SJSA1 (cell line): ENCODE results near the gene AUH. TPM values are rescaled to one million over a fixed set of nuclear protein-coding genes. Genes with fewer than 3 reads are reported as not detected.

Experiments used
- DNase-seq, 2 experiments: peaks; one replicate each; pipeline ENCODE4 v3.0.0-alpha.2; 2015 to 2020; ENCODE audit warnings: low spot score in 2 of 2, low read depth in 1 of 2
- H3K27ac ChIP-seq: fragments of 250-450 bp; sonication (Bioruptor Pico); 2 replicates; pipeline ENCODE4 v1.5.1; 2020; ENCODE audit warnings: mild to moderate bottlenecking, moderate library complexity
- H3K27me3 ChIP-seq: fragments of 250-450 bp; sonication (Bioruptor Pico); replicated peaks from 2 replicates; pipeline ENCODE4 v1.5.1; 2020; ENCODE audit warnings: mild to moderate bottlenecking, moderate library complexity
- H3K36me3 ChIP-seq: fragments of 250-450 bp; sonication (Bioruptor Pico); 2 replicates; pipeline ENCODE4 v1.5.1; 2020; ENCODE audit warnings: mild to moderate bottlenecking
- H3K4me1 ChIP-seq: fragments of 250-450 bp; sonication (Bioruptor Pico); replicated peaks from 2 replicates; pipeline ENCODE4 v1.6.1; 2021; ENCODE audit warnings: mild to moderate bottlenecking
- H3K4me3 ChIP-seq: fragments of 250-450 bp; sonication (Bioruptor Pico); 2 replicates; pipeline ENCODE4 v1.5.1; 2020; ENCODE audit warnings: mild to moderate bottlenecking
- H3K9me3 ChIP-seq: fragments of 250-450 bp; sonication (Bioruptor Pico); replicated peaks from 2 replicates; pipeline ENCODE4 v1.5.1; 2020; ENCODE audit warnings: mild to moderate bottlenecking
- total RNA-seq: library from RNA; depleted of rRNA; stranded (reverse); fragments of >200 nt; shearing (Covaris generic); gene quantifications from 2 replicates; pipeline ENCODE4 v1.2.3, GENCODE V29; 2014

Gene AUH
- total RNA-seq, 1 experiment from 2014 or later, result 15.3 TPM

DNA sequence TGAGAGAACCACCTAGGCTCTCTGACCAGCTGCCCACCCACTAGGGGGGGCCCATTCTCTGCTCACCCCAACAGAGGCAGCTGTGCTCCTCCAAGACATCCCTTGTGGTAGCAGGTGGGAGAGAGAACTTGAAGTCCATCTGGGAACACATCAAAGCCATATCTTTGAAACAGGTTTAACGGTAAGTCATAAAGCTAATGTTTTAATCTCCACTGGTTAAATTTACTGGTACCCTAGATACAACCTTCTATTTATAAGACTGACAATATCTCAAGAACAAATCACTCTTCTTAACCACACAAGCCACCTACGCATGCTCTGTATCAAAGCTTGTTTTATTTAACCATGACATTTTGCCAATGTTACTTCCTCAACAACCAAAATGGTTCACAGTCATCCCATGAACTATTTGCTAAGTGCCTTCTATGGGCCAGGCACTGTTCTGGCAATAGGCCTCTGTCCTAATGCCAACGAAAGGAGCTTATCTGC lies 20.4 kb downstream of the AUH start:
- Histone ChIP-seq H3K4me1 (no peaks in the 10 kb centered on the region), H3K4me3 (no peak overlapping the region), H3K27ac (no peak overlapping the region), H3K36me3 (peaks cover 11% of the 10 kb centered on the region; the same call in 1 of the 2 replicates), H3K27me3 (no peaks in the 10 kb centered on the region), H3K9me3 (no peaks in the 10 kb centered on the region)
- DNase-seq, result no peak

- H3K27ac ChIP-seq, result no peak overlapping the region
- H3K27me3 ChIP-seq, result no peaks in the 10 kb centered on the region
- H3K9me3 ChIP-seq, result no peaks in the 10 kb centered on the region
- no peak for DNase-seq
- no peak overlapping the region for H3K4me3 ChIP-seq
- no peaks in the 10 kb centered on the region for H3K4me1 ChIP-seq
- H3K36me3 ChIP-seq, result peaks cover 11% of the 10 kb centered on the region; the same call in 1 of the 2 replicates
These were observed 21.2 kb downstream of the AUH start for GRCh38 chr9:91340395-91340967.

DNA sequence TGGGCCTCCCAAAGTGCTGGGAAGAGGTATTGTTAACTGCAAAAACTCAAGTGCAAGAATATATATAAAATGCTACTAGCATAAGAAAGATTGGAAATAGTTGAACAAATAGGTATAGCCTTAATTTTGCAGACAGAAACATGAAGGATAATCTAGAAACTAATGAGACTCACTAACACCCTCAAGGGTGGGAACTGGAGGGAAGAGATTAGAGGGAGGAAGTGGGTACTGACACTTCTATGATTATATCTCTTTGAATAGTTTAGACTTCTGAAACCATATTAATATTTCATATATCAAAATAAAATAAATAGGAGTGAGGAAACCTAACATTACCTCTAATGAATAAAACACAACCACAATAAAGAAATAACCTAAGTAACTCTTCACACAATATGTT lies 23.0 kb downstream of the AUH start:
- DNase-seq, result no peak
- no peaks in the 10 kb centered on the region for H3K4me1 ChIP-seq
- no peaks in the 10 kb centered on the region for H3K27me3 ChIP-seq
- no peak overlapping the region for H3K4me3 ChIP-seq
- H3K9me3 ChIP-seq, result no peaks in the 10 kb centered on the region
- H3K27ac ChIP-seq, result no peak overlapping the region
- peaks cover 11% of the 10 kb centered on the region; the same call in 1 of the 2 replicates for H3K36me3 ChIP-seq

GRCh38 chr9:91336786-91337185 lies 24.9 kb downstream of the AUH start:
- no peaks in the 10 kb centered on the region for H3K27me3 ChIP-seq
- H3K36me3 ChIP-seq, result peaks cover 6% of the 10 kb centered on the region; the same call in 1 of the 2 replicates
- H3K9me3 ChIP-seq, result no peaks in the 10 kb centered on the region
- H3K4me1 ChIP-seq, result no peaks in the 10 kb centered on the region
- H3K27ac ChIP-seq, result no peak overlapping the region
- H3K4me3 ChIP-seq, result no peak overlapping the region
- no peak for DNase-seq

- Histone ChIP-seq H3K9me3 (no peaks in the 10 kb centered on the region), H3K4me1 (no peaks in the 10 kb centered on the region), H3K27me3 (no peaks in the 10 kb centered on the region), H3K4me3 (no peak overlapping the region), H3K27ac (no peak overlapping the region), H3K36me3 (no peaks in the 10 kb centered on the region)
- DNase-seq, result peak in 1 of 2 experiments; percentile 2
These were observed 27.7 kb downstream of the AUH start for GRCh38 chr9:91334053-91334452.

- H3K27me3 ChIP-seq, result no peaks in the 10 kb centered on the region
- no peaks in the 10 kb centered on the region for H3K36me3 ChIP-seq
- H3K27ac ChIP-seq, result no peak overlapping the region
- H3K9me3 ChIP-seq, result no peaks in the 10 kb centered on the region
- H3K4me1 ChIP-seq, result no peaks in the 10 kb centered on the region
- H3K4me3 ChIP-seq, result no peak overlapping the region
- no peak for DNase-seq
These were observed 28.2 kb downstream of the AUH start for GRCh38 chr9:91333551-91333950.

DNA sequence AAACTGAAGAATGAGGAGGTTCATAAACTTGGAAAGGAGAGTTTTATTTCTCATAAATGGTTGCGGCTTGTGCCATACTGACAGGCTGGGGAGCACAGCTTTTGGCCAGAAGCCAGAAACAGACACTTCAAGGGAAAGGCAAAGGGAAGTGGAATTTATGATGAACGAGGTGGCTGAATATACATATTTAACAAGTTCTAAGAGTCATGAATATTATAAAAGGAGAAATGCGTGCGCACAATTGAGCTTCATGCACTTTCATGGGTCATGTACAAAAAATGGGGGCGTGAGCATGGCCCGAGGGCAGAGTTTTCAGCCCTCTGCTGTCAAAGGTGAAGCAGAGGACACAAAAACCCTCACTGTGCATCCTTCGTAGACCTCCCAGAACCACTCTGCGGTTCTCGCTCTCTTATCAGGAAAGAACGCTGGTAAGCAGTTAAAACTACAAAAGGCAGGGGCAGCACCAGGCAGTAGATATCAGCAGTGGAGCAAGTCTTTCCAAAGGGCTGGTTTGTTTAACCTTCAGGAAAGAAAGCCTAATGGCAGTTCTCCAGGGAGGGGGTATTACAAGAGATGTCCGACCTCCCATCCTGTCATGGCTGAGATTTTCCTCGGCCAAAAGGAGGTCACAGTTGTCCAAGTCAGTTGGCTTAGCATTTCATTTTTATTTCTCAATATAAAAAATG lies 29.0 kb downstream of the AUH start:
- H3K27ac ChIP-seq, result no peak overlapping the region
- H3K27me3 ChIP-seq, result no peaks in the 10 kb centered on the region
- H3K36me3 ChIP-seq, result no peaks in the 10 kb centered on the region
- H3K9me3 ChIP-seq, result no peaks in the 10 kb centered on the region
- DNase-seq, result no peak
- no peak overlapping the region for H3K4me3 ChIP-seq
- H3K4me1 ChIP-seq, result no peaks in the 10 kb centered on the region

- no peaks in the 10 kb centered on the region for H3K27me3 ChIP-seq
- no peaks in the 10 kb centered on the region for H3K4me1 ChIP-seq
- H3K4me3 ChIP-seq, result no peak overlapping the region
- H3K9me3 ChIP-seq, result no peaks in the 10 kb centered on the region
- no peak for DNase-seq
- no peaks in the 10 kb centered on the region for H3K36me3 ChIP-seq
- no peak overlapping the region for H3K27ac ChIP-seq
These were observed 29.9 kb downstream of the AUH start for GRCh38 chr9:91331849-91332248.

GRCh38 chr9:91328186-91328585 lies 33.5 kb downstream of the AUH start:
- H3K4me3 ChIP-seq, result no peak overlapping the region
- no peaks in the 10 kb centered on the region for H3K36me3 ChIP-seq
- no peak overlapping the region for H3K27ac ChIP-seq
- no peaks in the 10 kb centered on the region for H3K9me3 ChIP-seq
- no peak for DNase-seq
- H3K4me1 ChIP-seq, result no peaks in the 10 kb centered on the region
- no peaks in the 10 kb centered on the region for H3K27me3 ChIP-seq

DNA sequence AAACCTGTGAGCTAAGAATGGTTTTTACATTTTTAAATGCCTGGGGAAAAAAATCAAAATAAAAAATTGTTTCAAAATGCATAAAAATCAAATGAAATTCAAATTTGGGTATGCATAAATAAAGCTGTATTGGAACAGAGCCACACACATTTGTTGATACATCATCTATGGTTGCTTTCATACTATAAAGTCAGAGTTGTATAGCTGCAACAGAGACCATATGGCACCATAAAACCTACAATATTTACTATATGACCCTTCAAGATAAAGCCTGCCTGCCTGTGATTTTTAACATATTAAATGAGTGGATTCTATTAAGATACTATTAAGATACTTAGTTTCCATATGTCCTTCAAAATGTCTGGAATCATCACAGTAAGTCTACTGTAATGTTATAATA lies 40.0 kb downstream of the AUH start:
- Histone ChIP-seq H3K36me3 (no peaks in the 10 kb centered on the region), H3K27ac (0 out of 2 replicates have a peak overlapping the region, but pooled peaks have one; percentile 17), H3K9me3 (no peaks in the 10 kb centered on the region), H3K4me3 (no peak overlapping the region), H3K27me3 (no peaks in the 10 kb centered on the region), H3K4me1 (no peaks in the 10 kb centered on the region)
- no peak for DNase-seq

DNA sequence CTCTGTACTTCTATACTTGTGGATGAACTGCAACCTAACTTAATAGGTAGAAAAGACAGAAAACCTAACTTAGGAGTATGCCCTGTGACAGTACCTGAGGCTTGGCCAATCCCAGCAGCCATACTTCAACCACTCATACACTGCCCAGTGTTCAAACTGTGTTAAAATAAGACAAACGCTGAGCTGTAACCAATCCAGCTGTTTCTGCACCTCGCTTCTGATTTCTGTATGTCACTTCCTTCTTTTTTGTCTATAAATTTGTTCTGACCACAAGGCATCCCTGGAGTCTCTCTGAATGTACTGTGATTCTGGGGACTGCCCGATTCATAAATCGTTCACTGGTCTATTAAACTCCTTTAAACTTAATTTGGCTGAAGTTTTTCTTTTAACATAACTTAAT lies 41.4 kb downstream of the AUH start:
- no peak overlapping the region for H3K4me3 ChIP-seq
- no peaks in the 10 kb centered on the region for H3K36me3 ChIP-seq
- no peaks in the 10 kb centered on the region for H3K27me3 ChIP-seq
- no peak overlapping the region for H3K27ac ChIP-seq
- no peaks in the 10 kb centered on the region for H3K9me3 ChIP-seq
- DNase-seq, result no peak
- no peaks in the 10 kb centered on the region for H3K4me1 ChIP-seq

GRCh38 chr9:91316093-91316492 lies 45.6 kb downstream of the AUH start:
- Histone ChIP-seq H3K4me1 (no peaks in the 10 kb centered on the region), H3K4me3 (no peak overlapping the region), H3K27ac (no peak overlapping the region), H3K9me3 (no peaks in the 10 kb centered on the region), H3K36me3 (no peaks in the 10 kb centered on the region), H3K27me3 (no peaks in the 10 kb centered on the region)
- DNase-seq, result no peak

DNA sequence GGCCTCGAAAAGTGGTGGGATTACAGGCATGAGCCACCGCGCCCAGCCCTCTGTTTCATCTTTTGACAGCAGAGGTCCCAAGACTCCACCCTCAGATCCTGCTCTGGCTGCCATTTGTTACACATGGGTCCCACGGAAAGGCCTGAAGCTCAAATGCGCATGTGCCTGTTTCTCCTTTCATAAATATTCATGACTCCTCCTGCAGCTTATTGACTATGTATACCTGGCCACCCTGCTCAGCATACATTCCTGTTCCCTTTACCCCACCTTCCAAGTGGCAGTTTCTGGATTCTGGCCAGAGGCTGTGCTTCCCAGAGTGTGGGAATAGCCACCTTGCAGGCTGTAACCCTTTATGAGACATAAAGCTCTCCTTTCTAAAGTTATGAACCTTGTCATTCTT lies 46.5 kb downstream of the AUH start:
- Histone ChIP-seq H3K36me3 (no peaks in the 10 kb centered on the region), H3K9me3 (no peaks in the 10 kb centered on the region), H3K4me1 (no peaks in the 10 kb centered on the region), H3K4me3 (no peak overlapping the region), H3K27ac (no peak overlapping the region), H3K27me3 (no peaks in the 10 kb centered on the region)
- no peak for DNase-seq

DNA sequence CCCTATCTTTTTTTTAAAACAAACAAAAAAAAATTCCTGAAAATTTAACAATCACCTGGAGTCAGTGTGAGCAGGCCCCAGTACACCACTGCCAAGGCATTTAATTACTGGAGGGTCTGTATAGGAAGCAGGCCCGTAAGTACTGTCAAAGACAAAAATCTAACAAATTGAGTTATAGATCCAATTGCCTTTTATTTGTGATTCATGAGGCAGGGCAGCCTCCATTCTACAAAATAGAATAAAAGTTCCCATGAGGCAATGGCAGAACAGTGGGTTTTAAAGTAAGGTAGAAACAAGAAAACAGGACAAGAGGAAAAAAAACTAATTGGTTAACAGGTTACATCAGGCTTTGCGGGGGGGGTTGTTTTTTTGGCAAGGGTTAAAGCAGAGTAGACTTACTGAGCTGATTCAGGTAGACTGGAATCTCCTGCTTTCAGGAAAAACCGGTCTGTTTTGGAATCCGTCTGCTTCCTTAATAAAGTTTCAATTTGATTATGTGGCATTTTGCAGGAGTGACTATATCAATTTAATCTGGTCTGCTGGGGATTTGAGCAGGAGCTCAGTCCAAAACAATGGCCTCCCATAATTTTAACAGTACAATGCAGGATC lies 48.9 kb downstream of the AUH start:
- H3K4me3 ChIP-seq, result no peak overlapping the region
- no peaks in the 10 kb centered on the region for H3K9me3 ChIP-seq
- no peaks in the 10 kb centered on the region for H3K27me3 ChIP-seq
- no peaks in the 10 kb centered on the region for H3K36me3 ChIP-seq
- DNase-seq, result no peak
- no peaks in the 10 kb centered on the region for H3K4me1 ChIP-seq
- H3K27ac ChIP-seq, result no peak overlapping the region
